ENCODE results near the gene BSPRY.

BSPRY gene

GRCh38 chr9:113368982-113369854 is 19.9 kb downstream of the BSPRY start:
- intact Hi-C loops (cut with DNase I; ENCODE audit: low total_unique reads) = no loop called here
- no peak for DNase-seq
- Histone ChIP-seq H3K4me3 (no peak overlapping the region), H3K27me3 (no peaks in the 10 kb centered on the region), H3K4me1 (peaks cover 0 to 5% (median 0%) of the 10 kb centered on the region in 4 donors), H3K36me3 (peaks cover 11 to 16% (median 16%) of the 10 kb centered on the region in 3 donors), H3K27ac (no peak overlapping the region), H3K9me3 (no peaks in the 10 kb centered on the region)
- TF ChIP-seq CTCF (IDR thresholded peaks at IDR 0.05) = no peak

- intact Hi-C loops (cut with DNase I; ENCODE audit: low total_unique reads) = loop anchor here (10.0 kb wide), 1 partner anchor 55 kb away; no protein-coding TSS in a partner anchor
- Histone ChIP-seq H3K27me3 (no peaks in the 10 kb centered on the region), H3K4me3 (no peak overlapping the region), H3K36me3 (peaks cover 17 to 19% (median 17%) of the 10 kb centered on the region in 3 donors), H3K27ac (no peak overlapping the region), H3K9me3 (no peaks in the 10 kb centered on the region), H3K4me1 (peaks cover 0 to 5% (median 0%) of the 10 kb centered on the region in 4 donors)
- DNase-seq = no peak
- TF ChIP-seq CTCF (IDR thresholded peaks at IDR 0.05) = no peak
Measured at GRCh38 chr9:113369855-113370140, 20.5 kb downstream of the BSPRY start.

- intact Hi-C loops (cut with DNase I; ENCODE audit: low total_unique reads) = loop anchor here (10.0 kb wide), 1 partner anchor 56 kb away; no protein-coding TSS in a partner anchor
- no peak for TF ChIP-seq CTCF (IDR thresholded peaks at IDR 0.05)
- no peaks in the 10 kb centered on the region for H3K27me3 ChIP-seq
- H3K4me1 ChIP-seq = peaks cover 0 to 15% (median 7%) of the 10 kb centered on the region in 4 donors
- no peak overlapping the region for H3K27ac ChIP-seq
- DNase-seq = no peak
- peaks cover 17 to 19% (median 17%) of the 10 kb centered on the region in 3 donors for H3K36me3 ChIP-seq
- H3K4me3 ChIP-seq = no peak overlapping the region
- no peaks in the 10 kb centered on the region for H3K9me3 ChIP-seq
Measured at GRCh38 chr9:113370806-113371325, 21.5 kb downstream of the BSPRY start.

- Histone ChIP-seq H3K27ac (no peak overlapping the region), H3K27me3 (no peaks in the 10 kb centered on the region), H3K36me3 (peaks cover 17 to 19% (median 17%) of the 10 kb centered on the region in 3 donors), H3K9me3 (no peaks in the 10 kb centered on the region), H3K4me1 (peaks cover 0 to 15% (median 12%) of the 10 kb centered on the region in 4 donors), H3K4me3 (no peak overlapping the region)
- intact Hi-C loops (cut with DNase I; ENCODE audit: low total_unique reads) = loop anchor here (10.0 kb wide), 1 partner anchor 57 kb away; no protein-coding TSS in a partner anchor
- DNase-seq = no peak
- TF ChIP-seq CTCF (IDR thresholded peaks at IDR 0.05) = no peak
Measured at GRCh38 chr9:113372059-113372458, 22.7 kb downstream of the BSPRY start.

- no peak for TF ChIP-seq CTCF (IDR thresholded peaks at IDR 0.05)
- no peak overlapping the region for H3K27ac ChIP-seq
- no peaks in the 10 kb centered on the region for H3K9me3 ChIP-seq
- intact Hi-C loops (cut with DNase I; ENCODE audit: low total_unique reads) = loop anchor here (10.0 kb wide), 1 partner anchor 58 kb away; no protein-coding TSS in a partner anchor
- no peaks in the 10 kb centered on the region for H3K27me3 ChIP-seq
- no peak overlapping the region for H3K4me3 ChIP-seq
- DNase-seq = no peak
- peaks cover 0 to 20% (median 13%) of the 10 kb centered on the region in 4 donors for H3K4me1 ChIP-seq
- H3K36me3 ChIP-seq = peaks cover 17 to 19% (median 17%) of the 10 kb centered on the region in 3 donors
Measured at GRCh38 chr9:113373256-113373655, 23.9 kb downstream of the BSPRY start.

Data from tibial artery (tissue), 4 donors.